ENCODE data around the gene SORL1-AS1.
A peak's percentile ranks its signal among the peaks of the same experiment; 100 is the strongest.

Gene SORL1-AS1

GRCh38 chr11:121451986-121452608 lies 670 bp downstream of the SORL1-AS1 start, which contains the start of gene SORL1 (continued):
- TF ChIP-seq, protein P1, sequence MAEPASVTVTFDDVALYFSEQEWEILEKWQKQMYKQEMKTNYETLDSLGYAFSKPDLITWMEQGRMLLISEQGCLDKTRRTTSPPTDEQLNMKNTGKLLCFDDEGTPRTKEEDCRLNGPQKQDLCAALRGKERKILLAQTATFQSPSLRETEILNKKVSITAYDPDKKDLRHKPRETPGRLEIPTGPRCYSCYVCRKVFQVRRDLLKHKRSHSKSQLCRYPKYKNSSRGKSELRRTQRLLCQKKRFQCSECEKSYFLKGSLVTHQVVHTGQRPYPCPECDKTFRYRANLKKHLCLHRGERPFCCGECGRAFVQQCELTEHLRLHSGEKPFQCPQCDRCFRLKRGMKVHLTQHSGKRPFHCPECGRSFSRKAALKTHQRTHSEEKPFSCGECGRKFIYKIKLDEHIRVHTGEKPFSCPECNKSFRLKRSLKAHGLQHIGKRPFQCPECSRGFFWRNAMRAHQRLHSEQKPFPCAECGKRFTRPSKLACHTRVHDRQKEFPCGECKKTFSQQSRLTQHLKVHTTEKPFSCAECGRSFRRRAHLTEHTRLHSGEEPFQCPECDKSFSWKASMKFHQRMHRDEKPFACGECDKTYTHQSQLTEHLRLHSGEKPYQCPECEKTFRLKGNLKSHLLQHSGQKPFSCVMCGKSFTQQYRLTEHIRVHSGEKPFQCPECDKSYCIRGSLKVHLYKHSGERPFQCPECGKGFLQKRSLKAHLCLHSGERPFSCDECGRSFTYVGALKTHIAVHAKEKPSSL (CRISPR knock-in tag; conservative IDR thresholded peaks at IDR 0.05) = no peak
- peak; percentile 43 for TF ChIP-seq FOXK1 (CRISPR knock-in tag; IDR thresholded peaks at IDR 0.05)
- TF ChIP-seq, protein P2, sequence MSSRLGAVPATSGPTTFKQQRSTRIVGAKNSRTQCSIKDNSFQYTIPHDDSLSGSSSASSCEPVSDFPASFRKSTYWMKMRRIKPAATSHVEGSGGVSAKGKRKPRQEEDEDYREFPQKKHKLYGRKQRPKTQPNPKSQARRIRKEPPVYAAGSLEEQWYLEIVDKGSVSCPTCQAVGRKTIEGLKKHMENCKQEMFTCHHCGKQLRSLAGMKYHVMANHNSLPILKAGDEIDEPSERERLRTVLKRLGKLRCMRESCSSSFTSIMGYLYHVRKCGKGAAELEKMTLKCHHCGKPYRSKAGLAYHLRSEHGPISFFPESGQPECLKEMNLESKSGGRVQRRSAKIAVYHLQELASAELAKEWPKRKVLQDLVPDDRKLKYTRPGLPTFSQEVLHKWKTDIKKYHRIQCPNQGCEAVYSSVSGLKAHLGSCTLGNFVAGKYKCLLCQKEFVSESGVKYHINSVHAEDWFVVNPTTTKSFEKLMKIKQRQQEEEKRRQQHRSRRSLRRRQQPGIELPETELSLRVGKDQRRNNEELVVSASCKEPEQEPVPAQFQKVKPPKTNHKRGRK (CRISPR knock-in tag; IDR thresholded peaks at IDR 0.05; ENCODE audit: borderline replicate concordance) = no peak
- TF ChIP-seq ZNF232 (CRISPR knock-in tag; IDR thresholded peaks at IDR 0.05) = no peak
- no peak; the same call in 1 of the 2 replicates for TF ChIP-seq SP1 (CRISPR knock-in tag; conservative IDR thresholded peaks at IDR 0.05)
- 0 out of 2 replicates have a peak, but pooled peaks have one; percentile 24 for TF ChIP-seq ZNF317 (CRISPR knock-in tag; IDR thresholded peaks at IDR 0.05; ENCODE audit: borderline replicate concordance, low read depth)
- TF ChIP-seq PREB (CRISPR knock-in tag; IDR thresholded peaks at IDR 0.05; ENCODE audit: borderline replicate concordance) = no peak
- TF ChIP-seq, protein P3, sequence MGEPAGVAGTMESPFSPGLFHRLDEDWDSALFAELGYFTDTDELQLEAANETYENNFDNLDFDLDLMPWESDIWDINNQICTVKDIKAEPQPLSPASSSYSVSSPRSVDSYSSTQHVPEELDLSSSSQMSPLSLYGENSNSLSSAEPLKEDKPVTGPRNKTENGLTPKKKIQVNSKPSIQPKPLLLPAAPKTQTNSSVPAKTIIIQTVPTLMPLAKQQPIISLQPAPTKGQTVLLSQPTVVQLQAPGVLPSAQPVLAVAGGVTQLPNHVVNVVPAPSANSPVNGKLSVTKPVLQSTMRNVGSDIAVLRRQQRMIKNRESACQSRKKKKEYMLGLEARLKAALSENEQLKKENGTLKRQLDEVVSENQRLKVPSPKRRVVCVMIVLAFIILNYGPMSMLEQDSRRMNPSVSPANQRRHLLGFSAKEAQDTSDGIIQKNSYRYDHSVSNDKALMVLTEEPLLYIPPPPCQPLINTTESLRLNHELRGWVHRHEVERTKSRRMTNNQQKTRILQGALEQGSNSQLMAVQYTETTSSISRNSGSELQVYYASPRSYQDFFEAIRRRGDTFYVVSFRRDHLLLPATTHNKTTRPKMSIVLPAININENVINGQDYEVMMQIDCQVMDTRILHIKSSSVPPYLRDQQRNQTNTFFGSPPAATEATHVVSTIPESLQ (CRISPR knock-in tag; IDR thresholded peaks at IDR 0.05) = no peak
- TF ChIP-seq NFYB (CRISPR knock-in tag; conservative IDR thresholded peaks at IDR 0.05; ENCODE audit: low read depth) = no peak
- no peak for TF ChIP-seq ATF2 (CRISPR knock-in tag; IDR thresholded peaks at IDR 0.05; ENCODE audit: borderline replicate concordance, low read depth)
- TF ChIP-seq TEAD4 (CRISPR knock-in tag; IDR thresholded peaks at IDR 0.05) = peak; percentile 77; the same call in 1 of the 2 replicates
- TF ChIP-seq ZNF219 (CRISPR knock-in tag; IDR thresholded peaks at IDR 0.05; ENCODE audit: borderline replicate concordance) = 0 out of 2 replicates have a peak, but pooled peaks have one; percentile 55
- no peak for TF ChIP-seq ATF1 (CRISPR knock-in tag; IDR thresholded peaks at IDR 0.05)
- no peak for TF ChIP-seq GRHL2 (CRISPR knock-in tag; IDR thresholded peaks at IDR 0.05; ENCODE audit: insufficient replicate concordance, severe bottlenecking)
- no peak; the same call in 1 of the 2 replicates for TF ChIP-seq CBFB (CRISPR knock-in tag; IDR thresholded peaks at IDR 0.05; ENCODE audit: low read depth)
- TF ChIP-seq ZNF671 (CRISPR knock-in tag; IDR thresholded peaks at IDR 0.05) = no peak
- TF ChIP-seq EMX1 (CRISPR knock-in tag; IDR thresholded peaks at IDR 0.05) = no peak
- TF ChIP-seq MYBL2 (CRISPR knock-in tag; IDR thresholded peaks at IDR 0.05) = no peak
- no peak for TF ChIP-seq STAT6 (CRISPR knock-in tag; conservative IDR thresholded peaks at IDR 0.05; ENCODE audit: low read depth)
- no peak for TF ChIP-seq AR (CRISPR knock-in tag; IDR thresholded peaks at IDR 0.05)
- no peak for TF ChIP-seq CREB1 (CRISPR knock-in tag; IDR thresholded peaks at IDR 0.05)
- TF ChIP-seq E2F1 (CRISPR knock-in tag; IDR thresholded peaks at IDR 0.05) = no peak

Measured in WTC11 (cell line).